Urinary bladder (tissue), 4 donors: Measurements from ENCODE around the gene SIGLEC9. TPM values are rescaled to one million over a fixed set of nuclear protein-coding genes. Genes with fewer than 3 reads are reported as not detected.
"Not testable (repeated sequence)": the region's sequence is repeated elsewhere in the genome, so short reads cannot be mapped to it uniquely, and the experiment has no call there.

Experiments used
- DNase-seq: peaks from one replicate; pipeline ENCODE4 v3.0.0-alpha.2; 2015; ENCODE audit errors: extremely low spot score
- H3K27ac ChIP-seq: one replicate; pipeline ENCODE4 v1.5.1; 2013; ENCODE audit warnings: low read depth, mild to moderate bottlenecking, moderate library complexity
- H3K36me3 ChIP-seq: one replicate; pipeline ENCODE4 v1.6.1; 2013; ENCODE audit warnings: mild to moderate bottlenecking, moderate library complexity; ENCODE audit not compliant: insufficient read depth
- H3K4me1 ChIP-seq: one replicate; pipeline ENCODE4 v1.6.1; 2013; ENCODE audit warnings: mild to moderate bottlenecking, moderate library complexity; ENCODE audit not compliant: insufficient read depth
- H3K4me3 ChIP-seq: one replicate; pipeline ENCODE4 v1.5.1; 2013; ENCODE audit warnings: low read depth, low read length
- WGBS: extraction: QIAGEN DNeasy Blood & Tissue Kit; methylation state at CpG from one replicate; pipeline ENCODE4 v1.1.7; 2013; 5-methylcytosine and 5-hydroxymethylcytosine counted together
- polyA plus RNA-seq: library from polyadenylated mRNA; stranded (reverse); fragments of 200-250 nt; gene quantifications from one replicate; pipeline ENCODE4 v1.2.3, GENCODE V29; 2013
- total RNA-seq: library from RNA; depleted of rRNA; stranded (reverse); fragments of >200 nt; gene quantifications from one replicate; pipeline ENCODE4 v1.2.3, GENCODE V29; 2014
- donor health status: healthy with polysubstance abuse.
- donor health status: healthy.

Gene SIGLEC9
- total and polyA plus RNA-seq, 2 donors: 1.4 to 5.5 TPM

DNA sequence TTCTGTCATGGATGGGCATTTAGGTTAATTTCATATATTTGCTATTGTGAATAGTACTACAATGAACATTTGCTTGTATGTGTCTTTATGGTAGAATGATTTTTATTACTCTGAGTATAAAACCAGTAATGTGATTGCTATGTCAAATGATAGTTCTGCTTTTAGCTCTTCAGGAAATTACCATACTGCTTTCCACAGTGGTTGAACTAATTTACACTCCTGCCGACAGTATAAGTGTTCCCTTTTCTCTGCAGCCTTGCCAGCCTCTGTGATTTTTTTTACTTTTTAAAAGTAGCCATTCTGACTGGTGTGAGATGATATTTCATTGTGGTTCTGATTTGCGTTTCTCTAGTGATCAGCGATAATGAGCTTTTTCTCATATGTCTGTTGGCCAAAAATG lies 23.9 kb downstream of the SIGLEC9 start:
- Histone ChIP-seq H3K27ac (no peak overlapping the region), H3K4me3 (no peak overlapping the region), H3K36me3 (no peaks in the 10 kb centered on the region), H3K4me1 (no peaks in the 10 kb centered on the region)
- WGBS: 78% methylated on average over 3 of the region's 3 CpGs
- no peak for DNase-seq

DNA sequence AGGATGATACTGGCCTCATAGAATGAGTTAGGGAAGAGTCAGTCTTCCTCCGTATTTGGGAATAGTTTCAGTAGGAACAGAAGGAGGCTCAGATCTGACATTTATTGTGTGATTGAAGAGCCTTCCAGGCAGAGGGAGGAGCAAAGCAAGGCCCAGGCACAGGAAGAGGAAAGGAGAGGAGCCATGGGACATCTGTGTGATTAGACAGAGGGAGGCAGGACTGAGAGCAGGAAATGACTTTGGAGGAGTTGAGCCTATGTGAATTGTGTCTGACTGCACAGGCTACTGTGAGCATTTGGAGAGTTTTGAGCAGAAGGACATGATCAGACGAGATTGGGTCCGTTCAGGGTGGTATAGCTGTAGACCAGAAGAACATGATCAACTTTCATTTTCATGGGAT lies 25.9 kb downstream of the SIGLEC9 start:
- Histone ChIP-seq H3K27ac (no peak overlapping the region), H3K36me3 (no peaks in the 10 kb centered on the region), H3K4me3 (no peak overlapping the region), H3K4me1 (no peaks in the 10 kb centered on the region)
- no peak for DNase-seq
- WGBS: 56% methylated on average over 3 of the region's 3 CpGs

DNA sequence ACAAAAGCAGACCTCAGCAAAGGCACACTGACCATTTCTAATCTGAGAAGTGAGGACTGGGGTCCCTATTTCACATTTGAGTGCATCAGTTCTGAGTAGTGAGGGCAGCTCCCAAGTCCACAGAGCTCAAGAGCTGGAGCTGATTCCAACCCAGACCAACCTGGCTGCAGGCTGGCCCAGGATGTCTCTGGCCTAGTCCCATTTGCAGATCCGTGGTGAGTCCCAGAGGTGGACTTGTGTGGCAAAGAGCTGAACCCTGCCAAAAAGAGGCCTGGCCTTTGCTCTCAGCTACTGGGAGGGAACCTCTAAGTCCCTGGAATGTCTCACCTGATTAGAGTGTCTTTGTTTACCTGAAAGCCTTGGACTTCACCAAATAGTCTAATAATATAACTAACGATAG lies 32.0 kb downstream of the SIGLEC9 start:
- DNase-seq: no peak
- Histone ChIP-seq H3K36me3 (no peaks in the 10 kb centered on the region), H3K27ac (no peak overlapping the region), H3K4me3 (no peak overlapping the region), H3K4me1 (no peaks in the 10 kb centered on the region)
- WGBS: 27% methylated on average over 2 of the region's 2 CpGs

DNA sequence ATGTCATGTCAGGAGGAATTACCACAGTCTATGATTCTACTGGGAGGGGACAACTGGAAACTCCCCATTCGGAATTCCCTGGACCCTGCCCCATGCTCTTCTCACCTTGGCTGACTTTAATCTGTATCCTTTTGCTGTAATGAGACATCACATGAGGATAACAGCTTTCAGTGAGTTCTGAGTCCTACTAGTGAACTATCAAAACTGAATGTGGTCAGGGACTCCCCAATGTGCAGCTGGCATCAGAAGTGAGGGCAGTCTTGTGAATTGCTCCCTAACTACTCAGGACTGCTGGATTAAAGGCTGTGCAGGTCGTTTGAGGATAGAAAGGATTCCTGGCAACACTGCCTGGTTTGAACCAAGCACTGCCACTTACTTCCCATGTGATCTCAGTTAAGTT lies 32.6 kb downstream of the SIGLEC9 start:
- Histone ChIP-seq H3K4me1 (no peaks in the 10 kb centered on the region), H3K4me3 (no peak overlapping the region), H3K36me3 (no peaks in the 10 kb centered on the region), H3K27ac (no peak overlapping the region)
- DNase-seq: no peak
- WGBS: 38% methylated on average over 2 of the region's 2 CpGs

DNA sequence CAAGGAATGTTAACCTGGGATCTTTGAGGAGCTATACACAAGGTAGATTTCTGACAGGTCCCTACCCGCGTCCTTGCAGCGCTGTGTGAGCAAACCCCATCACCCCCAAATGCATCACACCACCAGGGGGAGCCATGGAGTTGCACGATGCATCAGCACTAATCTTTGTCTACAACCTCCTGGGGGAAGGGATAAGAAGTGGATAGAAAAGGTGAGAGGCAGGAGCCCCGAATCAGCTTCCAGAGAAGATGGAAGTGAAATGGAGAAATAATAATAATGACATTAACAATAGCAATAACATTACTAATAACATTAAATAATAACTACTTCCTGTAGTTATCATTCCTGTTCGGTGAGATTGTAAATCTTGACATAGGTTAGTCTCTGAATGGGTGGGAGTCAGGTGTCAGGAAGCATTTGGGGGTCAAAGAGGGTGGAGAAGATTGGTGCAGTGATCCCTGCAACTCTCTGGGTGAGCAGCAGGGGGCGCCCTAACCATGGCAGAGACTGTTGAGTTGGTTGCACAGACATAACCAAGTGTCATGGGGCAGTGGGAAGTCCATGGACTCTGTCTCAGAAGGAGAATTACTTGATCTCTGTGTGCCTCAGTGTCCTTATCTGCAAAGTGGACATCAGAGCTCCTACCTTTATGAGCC lies 33.9 kb downstream of the SIGLEC9 start:
- Histone ChIP-seq H3K4me1 (no peaks in the 10 kb centered on the region), H3K27ac (no peak overlapping the region), H3K36me3 (no peaks in the 10 kb centered on the region), H3K4me3 (no peak overlapping the region)
- DNase-seq: no peak
- WGBS: 40% methylated on average over 7 of the region's 7 CpGs

DNA sequence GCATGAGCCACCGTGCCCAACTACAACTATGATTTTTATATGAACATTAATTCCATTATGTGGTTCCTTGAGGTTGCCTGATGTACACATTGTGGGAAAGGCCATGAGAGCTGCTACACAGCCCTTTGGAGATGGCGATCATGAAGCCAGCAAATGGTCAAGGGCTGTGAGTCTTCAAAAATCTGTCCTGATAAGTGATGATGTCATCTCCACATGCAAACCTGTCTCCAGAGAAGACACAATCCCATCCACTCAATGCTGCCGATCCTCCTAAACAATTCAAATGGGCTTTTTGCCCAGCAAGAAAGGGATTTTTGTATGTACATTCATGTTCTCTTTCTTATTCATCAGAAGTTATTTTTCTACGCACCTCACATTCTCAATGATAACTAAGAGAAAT lies 35.0 kb downstream of the SIGLEC9 start:
- no peak for DNase-seq
- Histone ChIP-seq H3K4me3 (no peak overlapping the region), H3K4me1 (no peaks in the 10 kb centered on the region), H3K27ac (no peak overlapping the region), H3K36me3 (no peaks in the 10 kb centered on the region)
- WGBS: 74% methylated on average over 4 of the region's 4 CpGs

DNA sequence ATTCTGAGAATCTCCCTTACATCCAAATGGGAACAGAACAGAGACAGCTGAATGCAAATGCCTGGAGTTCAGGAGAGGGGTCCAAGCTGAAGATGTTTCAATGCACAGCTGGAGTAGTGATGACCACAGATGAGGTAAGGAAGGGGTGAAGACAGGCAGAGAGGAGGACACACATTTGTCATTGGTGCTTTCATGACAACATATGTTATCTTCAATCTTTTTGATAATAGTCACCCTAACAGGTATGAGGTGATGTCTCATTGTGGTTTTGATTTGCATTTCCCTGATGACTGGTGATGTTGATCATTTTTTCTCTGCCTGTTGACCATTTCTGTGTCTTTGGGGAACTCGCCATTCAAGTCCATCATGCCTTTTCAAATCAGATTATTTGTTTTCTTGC lies 36.6 kb downstream of the SIGLEC9 start:
- DNase-seq: no peak
- no peak overlapping the region for H3K4me3 ChIP-seq
- no peak overlapping the region for H3K27ac ChIP-seq
- 83% methylated on average over 1 of the region's 1 CpG for WGBS
- no peaks in the 10 kb centered on the region for H3K36me3 ChIP-seq
- H3K4me1 ChIP-seq: no peaks in the 10 kb centered on the region

DNA sequence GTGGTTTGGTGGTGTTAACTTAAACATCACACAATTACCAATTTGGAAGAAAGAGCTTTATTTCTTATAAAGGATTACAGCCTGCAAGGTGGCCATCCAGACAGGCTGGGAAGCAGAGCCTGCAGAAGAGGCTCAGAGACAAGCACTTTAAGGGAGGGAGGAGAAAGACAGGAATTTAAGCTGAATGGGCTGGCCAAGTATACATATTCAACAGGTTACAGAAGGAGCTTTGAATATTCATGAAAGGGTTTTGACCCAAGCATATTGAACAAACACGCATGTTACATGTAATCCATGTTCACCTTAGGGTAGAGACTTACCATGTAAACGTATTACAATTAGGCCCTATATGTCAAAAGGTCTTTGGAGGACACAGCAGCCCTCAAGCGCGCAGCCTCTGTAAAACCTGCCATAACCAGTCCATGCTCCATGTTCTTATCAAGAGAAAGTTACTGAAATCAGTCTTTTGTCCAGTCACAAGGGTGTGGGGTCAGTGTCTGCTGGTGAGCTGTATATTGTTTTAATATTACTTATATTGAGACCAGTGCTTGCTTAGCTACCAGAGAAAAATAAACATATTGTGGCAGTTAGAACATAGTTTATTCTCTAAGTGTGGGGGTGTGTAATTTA lies 37.3 kb downstream of the SIGLEC9 start:
- H3K4me3 ChIP-seq: no peak overlapping the region
- no peaks in the 10 kb centered on the region for H3K4me1 ChIP-seq
- DNase-seq: no peak
- H3K27ac ChIP-seq: no peak overlapping the region
- WGBS: 81% methylated on average over 4 of the region's 4 CpGs
- H3K36me3 ChIP-seq: no peaks in the 10 kb centered on the region

DNA sequence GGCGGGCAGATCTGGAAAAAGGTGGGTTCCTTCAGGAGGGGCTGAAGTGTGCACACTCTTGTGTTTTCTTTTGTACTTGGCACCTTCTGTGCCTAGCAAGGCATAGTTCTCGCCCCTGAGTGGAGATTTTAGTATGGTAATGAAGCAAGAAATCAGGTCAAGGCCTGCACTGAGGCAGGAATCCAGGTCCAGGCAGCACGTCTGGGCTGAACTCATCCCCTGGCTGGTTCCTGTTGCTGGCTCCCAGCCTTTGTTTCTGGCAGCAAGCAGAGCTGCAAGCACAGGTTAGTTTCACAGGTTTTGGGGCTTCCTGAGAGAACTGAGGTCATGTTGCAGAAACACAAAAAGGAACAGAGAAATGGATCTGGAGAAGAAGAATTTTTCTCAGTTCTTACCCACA lies 38.6 kb downstream of the SIGLEC9 start:
- Histone ChIP-seq H3K4me1 (no peaks in the 10 kb centered on the region), H3K27ac (no peak overlapping the region), H3K4me3 (no peak overlapping the region), H3K36me3 (no peaks in the 10 kb centered on the region)
- DNase-seq: no peak
- 67% methylated on average over 3 of the region's 3 CpGs for WGBS

DNA sequence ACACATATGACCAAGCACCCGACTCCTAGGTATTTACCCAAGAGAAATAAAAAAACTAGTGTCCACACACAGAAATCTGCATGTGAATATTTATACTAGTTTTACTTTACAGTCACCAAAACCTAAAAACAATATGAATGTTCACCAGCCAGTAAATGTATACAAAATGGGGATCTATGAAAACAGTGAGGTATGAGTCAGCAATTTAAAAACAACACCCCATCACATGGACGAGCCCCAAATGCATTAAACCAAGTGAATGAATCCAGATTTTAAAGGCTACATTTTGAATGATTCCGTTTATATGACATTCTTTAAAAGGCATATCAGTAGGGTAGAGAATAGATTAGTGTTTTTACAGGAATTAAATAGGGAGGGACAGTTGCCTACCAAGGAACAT lies 39.5 kb downstream of the SIGLEC9 start:
- Histone ChIP-seq H3K36me3 (no peaks in the 10 kb centered on the region), H3K27ac (no peak overlapping the region), H3K4me3 (no peak overlapping the region), H3K4me1 (no peaks in the 10 kb centered on the region)
- no peak for DNase-seq
- 51% methylated on average over 3 of the region's 3 CpGs for WGBS

DNA sequence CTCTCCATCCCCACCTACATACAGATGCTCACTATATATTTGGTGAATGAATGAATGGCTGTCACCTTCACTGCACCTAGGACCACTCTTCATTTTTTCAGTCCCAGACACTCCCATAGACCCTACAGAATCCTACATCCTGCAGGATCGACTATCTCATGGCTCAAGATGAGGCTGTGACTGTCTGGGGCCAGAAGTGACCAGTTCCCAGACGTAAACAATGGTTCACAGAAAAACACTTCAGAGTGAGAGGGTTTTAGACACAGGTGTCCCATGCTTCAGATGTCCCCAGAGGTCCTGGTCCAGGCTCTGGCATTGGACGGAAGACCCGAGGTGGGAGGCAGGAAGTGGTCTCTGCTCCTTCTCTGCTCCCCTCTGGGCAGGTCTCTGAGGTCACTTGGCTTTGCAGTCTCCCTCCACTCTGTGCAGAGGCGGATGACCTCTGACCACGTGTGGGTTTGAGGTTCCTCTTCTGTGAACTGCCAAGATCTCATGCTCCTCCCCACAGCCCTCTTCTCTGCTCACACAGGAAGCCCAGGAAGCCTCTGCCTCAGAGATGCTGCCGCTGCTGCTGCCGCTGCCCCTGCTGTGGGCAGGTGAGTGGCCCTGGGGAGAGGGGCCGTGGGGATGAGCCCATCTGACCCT lies 42.3 kb downstream of the SIGLEC9 start:
- DNase-seq: no peak
- WGBS: 55% methylated on average over 9 of the region's 9 CpGs
- no peaks in the 10 kb centered on the region for H3K4me1 ChIP-seq
- H3K27ac ChIP-seq: no peak overlapping the region
- no peak overlapping the region for H3K4me3 ChIP-seq
- no peaks in the 10 kb centered on the region for H3K36me3 ChIP-seq

DNA sequence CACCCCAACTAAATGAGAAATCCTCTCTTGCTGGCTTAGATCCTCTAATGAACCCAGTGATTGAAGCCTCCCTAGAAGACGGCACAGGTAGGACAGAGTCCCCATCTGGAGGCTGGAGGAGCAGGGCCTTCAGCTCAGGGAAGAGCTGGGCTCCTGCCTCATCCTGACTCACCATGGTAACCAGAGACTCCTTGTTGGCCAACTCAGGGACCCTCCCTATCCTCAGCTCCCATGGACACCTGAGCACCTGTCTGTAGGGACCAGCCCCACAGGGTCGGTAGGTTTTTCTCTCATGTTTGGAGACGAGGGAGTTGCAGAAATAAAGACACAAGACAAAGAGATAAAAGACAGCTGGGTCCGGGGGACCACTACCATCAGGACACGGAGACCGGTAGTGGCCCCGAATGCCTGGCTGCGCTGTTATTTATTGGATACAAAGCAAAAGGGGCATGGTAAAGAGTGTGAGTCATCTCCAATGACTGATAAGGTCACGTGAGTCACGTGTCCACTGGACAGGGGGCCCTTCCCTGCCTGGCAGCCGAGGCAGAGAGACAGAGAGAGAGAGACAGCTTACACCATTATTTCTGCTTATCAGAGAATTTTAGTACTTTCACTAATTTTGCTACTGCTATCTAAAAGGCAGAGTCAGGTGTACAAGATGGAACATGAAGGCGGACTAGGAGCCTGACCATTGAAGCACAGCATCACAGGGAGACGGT lies 44.0 kb downstream of the SIGLEC9 start:
- WGBS: 75% methylated on average over 13 of the region's 13 CpGs
- Histone ChIP-seq H3K4me3 (no peak overlapping the region), H3K4me1 (no peaks in the 10 kb centered on the region), H3K36me3 (no peaks in the 10 kb centered on the region), H3K27ac (no peak overlapping the region)
- DNase-seq: no peak

DNA sequence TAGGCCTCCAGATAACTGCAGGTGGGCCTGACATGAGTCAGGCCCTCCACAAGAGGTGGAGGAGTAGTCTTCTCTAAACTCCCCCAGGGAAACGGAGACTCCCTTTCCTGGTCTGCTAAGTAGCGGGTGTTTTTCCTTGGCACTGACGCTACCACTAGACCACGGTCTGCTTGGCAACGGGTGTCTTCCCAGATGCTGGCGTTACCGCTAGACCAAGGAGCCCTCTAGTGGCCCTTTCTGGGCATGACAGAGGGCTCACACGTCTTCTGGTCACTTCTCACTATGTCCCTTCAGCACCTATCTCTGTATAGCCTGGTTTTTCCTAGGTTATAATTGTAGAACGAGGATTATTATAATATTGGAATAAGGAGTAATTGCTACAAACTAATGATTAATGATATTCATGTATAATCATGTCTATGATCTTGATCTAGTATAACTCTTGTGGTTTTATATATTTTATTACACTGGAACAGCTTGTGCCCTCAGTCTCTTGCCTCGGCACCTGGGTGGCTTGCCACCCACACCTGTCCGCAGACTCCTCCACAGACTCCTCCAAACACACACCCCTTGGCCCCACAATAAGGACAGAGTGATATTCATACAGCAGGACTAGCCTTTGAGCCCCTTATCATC lies 44.7 kb downstream of the SIGLEC9 start:
- H3K4me3 ChIP-seq, H3K27ac ChIP-seq, H3K4me1 ChIP-seq, DNase-seq, H3K36me3 ChIP-seq: not testable (repeated sequence)
- WGBS: 15% methylated on average over 11 of the region's 11 CpGs
